Fibroblast of the aortic adventitia (primary cell): ENCODE measurements around the gene PPARD. TPM values are rescaled to one million over a fixed set of nuclear protein-coding genes. Genes with fewer than 3 reads are reported as not detected.

Experiments used
- DNase-seq: peaks from one replicate; pipeline ENCODE4 v3.0.0-alpha.2; 2010; ENCODE audit warnings: low read depth
- H3K4me3 ChIP-seq: 2 replicates; pipeline ENCODE4 v1.5.1; 2011; ENCODE audit warnings: low read depth, mild to moderate bottlenecking, control low read depth, low read length, moderate library complexity
- total RNA-seq: library from RNA; depleted of rRNA; stranded (reverse); fragments of >200 nt; gene quantifications from 2 replicates; pipeline ENCODE4 v1.2.3, GENCODE V29; 2012; ENCODE audit warnings: low replicate concordance
- TF ChIP-seq, protein P1 (sequence below): IDR thresholded peaks from 2 replicates; pipeline ENCODE4 v1.5.1; 2011; ENCODE audit warnings: mild to moderate bottlenecking, low read length, control low read depth, inconsistent platforms; ENCODE audit not compliant: insufficient read depth

PPARD gene
- total RNA-seq, 1 donor: 10.4 TPM

DNA sequence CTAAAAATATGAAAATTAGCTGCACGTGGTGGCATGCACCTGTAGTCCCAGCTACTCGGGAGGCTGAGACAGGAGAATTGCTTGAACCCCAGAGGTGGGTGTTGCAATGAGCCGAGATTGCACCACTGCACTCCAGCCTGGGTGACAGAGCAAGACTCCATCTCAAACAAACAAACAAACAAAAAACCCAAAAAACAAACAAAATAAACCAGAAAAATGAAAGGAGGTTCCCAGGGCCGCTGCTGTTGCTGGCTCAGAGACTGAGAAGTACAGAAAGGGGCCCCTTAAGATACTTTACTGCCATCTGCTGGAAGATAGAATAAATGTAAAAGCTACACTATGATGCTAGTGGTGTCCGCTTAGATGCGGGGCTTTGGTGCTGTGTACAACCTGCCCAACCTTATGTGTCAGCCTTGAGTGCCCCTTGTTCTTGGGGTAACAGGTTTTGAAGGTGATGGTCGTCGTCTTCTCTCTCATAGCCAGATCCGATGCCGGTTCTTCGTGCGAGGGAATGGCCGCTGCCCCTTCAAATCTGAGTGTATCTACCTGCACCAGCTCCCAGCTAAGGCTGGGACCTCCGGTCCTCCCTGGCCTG, 107.0 kb downstream of the PPARD start:
- DNase-seq: peak; percentile 78

DNA sequence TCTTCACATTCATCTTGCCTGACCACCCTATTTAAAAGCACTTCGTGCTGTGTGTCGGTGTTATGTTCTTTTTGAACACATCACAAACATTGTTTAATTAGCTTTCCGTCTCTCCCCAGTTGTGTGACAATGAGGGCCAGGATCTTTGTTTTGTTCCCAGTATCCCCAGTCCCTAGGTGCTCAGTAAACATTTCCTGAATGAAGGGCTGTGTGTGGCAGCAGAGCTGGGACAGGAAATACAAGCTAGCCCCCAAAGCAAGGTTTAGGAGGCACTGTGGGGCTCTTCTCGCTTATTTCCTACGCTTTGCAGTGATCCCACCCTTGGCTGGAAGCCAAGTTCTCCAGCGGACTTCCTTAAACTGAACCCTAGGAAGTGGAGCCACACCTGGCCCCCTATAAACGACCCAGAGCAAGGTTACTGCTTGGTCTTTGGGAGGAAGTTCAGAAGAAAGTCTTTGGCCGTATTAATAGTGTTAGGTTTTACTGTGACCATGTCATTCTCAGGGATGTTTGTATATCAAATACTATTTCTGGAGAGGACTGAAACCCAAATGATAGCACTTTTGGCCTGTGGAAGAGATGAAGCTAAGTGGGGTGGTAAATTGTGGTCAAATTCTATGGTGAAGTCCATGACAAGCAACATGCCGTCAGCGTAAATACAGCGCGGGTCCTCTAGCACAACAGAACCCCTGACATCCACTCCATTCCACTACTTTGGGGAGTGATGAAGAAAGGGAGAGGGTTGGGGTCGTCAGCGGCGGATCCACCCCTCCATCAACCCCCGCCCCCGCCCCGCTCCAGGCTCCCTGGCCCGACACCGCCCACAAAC, 109.2 kb downstream of the PPARD start:
- no peak for DNase-seq
- TF ChIP-seq, protein P1, sequence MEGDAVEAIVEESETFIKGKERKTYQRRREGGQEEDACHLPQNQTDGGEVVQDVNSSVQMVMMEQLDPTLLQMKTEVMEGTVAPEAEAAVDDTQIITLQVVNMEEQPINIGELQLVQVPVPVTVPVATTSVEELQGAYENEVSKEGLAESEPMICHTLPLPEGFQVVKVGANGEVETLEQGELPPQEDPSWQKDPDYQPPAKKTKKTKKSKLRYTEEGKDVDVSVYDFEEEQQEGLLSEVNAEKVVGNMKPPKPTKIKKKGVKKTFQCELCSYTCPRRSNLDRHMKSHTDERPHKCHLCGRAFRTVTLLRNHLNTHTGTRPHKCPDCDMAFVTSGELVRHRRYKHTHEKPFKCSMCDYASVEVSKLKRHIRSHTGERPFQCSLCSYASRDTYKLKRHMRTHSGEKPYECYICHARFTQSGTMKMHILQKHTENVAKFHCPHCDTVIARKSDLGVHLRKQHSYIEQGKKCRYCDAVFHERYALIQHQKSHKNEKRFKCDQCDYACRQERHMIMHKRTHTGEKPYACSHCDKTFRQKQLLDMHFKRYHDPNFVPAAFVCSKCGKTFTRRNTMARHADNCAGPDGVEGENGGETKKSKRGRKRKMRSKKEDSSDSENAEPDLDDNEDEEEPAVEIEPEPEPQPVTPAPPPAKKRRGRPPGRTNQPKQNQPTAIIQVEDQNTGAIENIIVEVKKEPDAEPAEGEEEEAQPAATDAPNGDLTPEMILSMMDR: no peak
- H3K4me3 ChIP-seq: peak overlapping the region; percentile 42

More for the DNA sequence above, 107.0 kb downstream of the PPARD start:
- TF ChIP-seq, protein P1: peak; percentile 68
- no peak overlapping the region for H3K4me3 ChIP-seq

DNA sequence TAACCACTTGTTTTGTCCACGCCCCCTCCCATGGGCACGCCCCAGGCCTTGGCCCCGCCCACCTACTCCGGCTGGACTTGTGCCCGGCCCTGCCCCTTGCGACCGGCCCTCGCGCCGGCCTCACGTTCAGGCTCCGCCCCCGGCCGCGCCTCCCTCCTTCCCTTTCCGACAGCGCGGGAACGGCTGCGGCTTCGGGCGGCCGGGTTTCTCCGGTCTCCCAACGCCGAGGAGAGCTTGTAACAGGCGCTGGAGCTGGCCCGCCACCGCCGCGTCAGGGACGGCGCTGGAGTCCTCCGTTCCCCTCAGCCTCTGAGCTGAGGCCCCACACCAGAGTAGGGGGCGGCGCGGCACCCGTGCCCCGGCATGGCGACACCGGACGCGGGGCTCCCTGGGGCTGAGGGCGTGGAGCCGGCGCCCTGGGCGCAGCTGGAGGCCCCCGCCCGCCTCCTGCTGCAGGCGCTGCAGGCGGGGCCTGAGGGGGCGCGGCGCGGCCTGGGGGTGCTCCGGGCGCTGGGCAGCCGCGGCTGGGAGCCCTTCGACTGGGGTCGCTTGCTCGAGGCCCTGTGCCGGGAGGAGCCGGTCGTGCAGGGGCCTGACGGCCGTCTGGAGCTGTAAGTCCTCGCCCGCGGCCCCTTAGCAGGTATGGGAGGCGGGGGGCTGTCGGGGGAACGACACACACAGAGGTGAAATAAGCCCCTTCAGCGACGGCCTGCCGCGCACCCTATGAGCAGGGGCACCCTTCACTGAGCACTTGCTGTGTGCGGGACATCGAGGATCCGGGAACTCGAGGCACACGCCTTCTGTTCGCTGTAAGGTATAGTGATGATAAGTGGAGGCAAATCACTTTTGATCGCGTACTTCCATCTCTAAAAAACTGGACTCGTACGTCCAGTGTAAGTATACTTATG, 110.1 kb downstream of the PPARD start, which contains the start of gene FANCE:
FANCE (plus strand) TSS at position 156 of the 908 bp plus-strand sequence; CDS start at position 364, 208 bp downstream.
- peak; percentile 86 for DNase-seq
- peak within 1 kb of the TSS; percentile 75 for H3K4me3 ChIP-seq
- TF ChIP-seq, protein P1: no peak

- DNase-seq: peak; percentile 21
- TF ChIP-seq, protein P1: no peak
- peak overlapping the region; percentile 75 for H3K4me3 ChIP-seq
These were observed 110.9 kb downstream of the PPARD start for GRCh38 chr6:35453236-35453635.

- DNase-seq: no peak
- no peak overlapping the region for H3K4me3 ChIP-seq
- TF ChIP-seq, protein P1: no peak
These were observed 112.2 kb downstream of the PPARD start for GRCh38 chr6:35454391-35455110.

DNA sequence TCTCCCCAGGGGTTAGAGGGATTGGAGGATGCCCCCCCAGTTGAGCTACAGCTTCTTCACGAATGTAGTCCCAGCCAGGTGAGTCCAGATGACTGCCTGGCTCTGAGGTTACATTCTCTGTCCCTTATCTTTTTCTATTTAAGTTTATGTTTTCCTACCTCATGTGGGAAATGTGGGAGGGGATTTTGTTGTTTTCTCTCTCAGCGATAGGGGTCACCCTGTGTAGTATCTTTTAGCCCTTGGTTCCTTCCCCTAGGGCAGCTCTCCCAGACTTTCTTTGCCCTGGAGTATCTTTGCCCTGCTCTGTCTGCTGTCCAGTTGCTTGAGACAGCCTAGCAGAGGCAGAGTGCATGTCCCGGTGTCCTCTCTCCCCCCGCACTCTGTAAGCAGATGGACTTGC, 115.5 kb downstream of the PPARD start:
- no peak overlapping the region for H3K4me3 ChIP-seq
- TF ChIP-seq, protein P1: no peak
- no peak for DNase-seq
